Parathyroid adenoma (tissue), 2 donors: ENCODE data around the gene ZMIZ1.

Source experiments
- H2AFZ ChIP-seq: fragments of 300-600 bp; sonication (generic); one replicate; pipeline ENCODE4 v1.7.0; 2017; ENCODE audit warnings: antibody characterized with exemption, mild to moderate bottlenecking
- H3K27ac ChIP-seq: fragments of 300-600 bp; sonication (generic); one replicate; pipeline ENCODE4 v1.7.0; 2017
- H3K27me3 ChIP-seq: fragments of 300-600 bp; sonication (generic); one replicate; pipeline ENCODE4 v1.7.0; 2017; ENCODE audit warnings: low read length; ENCODE audit not compliant: control insufficient read depth, insufficient read depth
- H3K36me3 ChIP-seq: fragments of 300-600 bp; sonication (generic); one replicate; pipeline ENCODE4 v1.7.0; 2017; ENCODE audit warnings: low read length; ENCODE audit not compliant: control insufficient read depth, insufficient read depth
- H3K4me1 ChIP-seq: fragments of 300-600 bp; sonication (generic); one replicate; pipeline ENCODE4 v1.7.0; 2017; ENCODE audit warnings: control low read depth
- H3K4me2 ChIP-seq: fragments of 300-600 bp; sonication (generic); one replicate; pipeline ENCODE4 v1.7.0; 2017; ENCODE audit warnings: low read length
- H3K4me3 ChIP-seq: fragments of 300-600 bp; sonication (generic); one replicate; pipeline ENCODE4 v1.7.0; 2017; ENCODE audit warnings: low read depth, low read length
- H3K79me2 ChIP-seq: fragments of 300-600 bp; sonication (generic); one replicate; pipeline ENCODE4 v1.7.0; 2017; ENCODE audit warnings: control low read depth
- H3K9ac ChIP-seq: fragments of 300-600 bp; sonication (generic); one replicate; pipeline ENCODE4 v1.7.0; 2017; ENCODE audit warnings: mild to moderate bottlenecking
- H3K9me3 ChIP-seq: fragments of 300-600 bp; sonication (generic); one replicate; pipeline ENCODE4 v1.7.0; 2017; ENCODE audit warnings: low read length; ENCODE audit not compliant: control insufficient read depth
- TF ChIP-seq, protein P1 (sequence below): fragments of 300-600 bp; sonication (generic); IDR thresholded peaks from one replicate; pipeline ENCODE4 v1.7.0; 2017; ENCODE audit warnings: antibody characterized with exemption, mild to moderate bottlenecking
- donor health status: primary hyperparathyroidism.

ZMIZ1 gene

DNA sequence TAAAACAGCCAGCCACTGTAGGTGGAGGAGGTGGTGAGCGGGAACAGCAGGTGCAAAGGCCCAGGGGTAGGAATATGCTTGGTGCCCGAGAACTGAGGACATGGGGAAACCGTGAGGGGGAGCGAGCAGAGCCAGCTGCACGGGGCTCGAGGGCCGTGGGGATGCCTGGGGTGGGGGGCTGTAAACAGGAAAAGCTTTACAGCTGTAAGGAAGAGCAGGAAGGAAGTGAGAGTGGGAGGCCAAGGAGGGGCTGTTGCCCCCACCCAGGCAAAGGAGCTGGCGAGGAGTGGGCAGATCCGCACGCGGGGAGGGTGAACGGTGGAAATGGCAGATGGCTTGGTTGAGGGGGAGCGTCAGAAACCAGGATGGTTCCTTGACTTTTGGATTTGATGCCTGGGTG, 34.4 kb downstream of the ZMIZ1 start:
- H3K9ac ChIP-seq: no peak overlapping the region
- peaks cover 47% of the 10 kb centered on the region for H3K79me2 ChIP-seq
- TF ChIP-seq, protein P1, sequence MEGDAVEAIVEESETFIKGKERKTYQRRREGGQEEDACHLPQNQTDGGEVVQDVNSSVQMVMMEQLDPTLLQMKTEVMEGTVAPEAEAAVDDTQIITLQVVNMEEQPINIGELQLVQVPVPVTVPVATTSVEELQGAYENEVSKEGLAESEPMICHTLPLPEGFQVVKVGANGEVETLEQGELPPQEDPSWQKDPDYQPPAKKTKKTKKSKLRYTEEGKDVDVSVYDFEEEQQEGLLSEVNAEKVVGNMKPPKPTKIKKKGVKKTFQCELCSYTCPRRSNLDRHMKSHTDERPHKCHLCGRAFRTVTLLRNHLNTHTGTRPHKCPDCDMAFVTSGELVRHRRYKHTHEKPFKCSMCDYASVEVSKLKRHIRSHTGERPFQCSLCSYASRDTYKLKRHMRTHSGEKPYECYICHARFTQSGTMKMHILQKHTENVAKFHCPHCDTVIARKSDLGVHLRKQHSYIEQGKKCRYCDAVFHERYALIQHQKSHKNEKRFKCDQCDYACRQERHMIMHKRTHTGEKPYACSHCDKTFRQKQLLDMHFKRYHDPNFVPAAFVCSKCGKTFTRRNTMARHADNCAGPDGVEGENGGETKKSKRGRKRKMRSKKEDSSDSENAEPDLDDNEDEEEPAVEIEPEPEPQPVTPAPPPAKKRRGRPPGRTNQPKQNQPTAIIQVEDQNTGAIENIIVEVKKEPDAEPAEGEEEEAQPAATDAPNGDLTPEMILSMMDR: no peak
- H3K4me2 ChIP-seq: no peak overlapping the region
- no peak overlapping the region for H3K4me3 ChIP-seq
- H2AFZ ChIP-seq: no peak overlapping the region
- H3K27me3 ChIP-seq: no peaks in the 10 kb centered on the region
- no peaks in the 10 kb centered on the region for H3K9me3 ChIP-seq
- peaks cover 13% of the 10 kb centered on the region for H3K4me1 ChIP-seq
- H3K27ac ChIP-seq: no peak overlapping the region
- H3K36me3 ChIP-seq: no peaks in the 10 kb centered on the region

DNA sequence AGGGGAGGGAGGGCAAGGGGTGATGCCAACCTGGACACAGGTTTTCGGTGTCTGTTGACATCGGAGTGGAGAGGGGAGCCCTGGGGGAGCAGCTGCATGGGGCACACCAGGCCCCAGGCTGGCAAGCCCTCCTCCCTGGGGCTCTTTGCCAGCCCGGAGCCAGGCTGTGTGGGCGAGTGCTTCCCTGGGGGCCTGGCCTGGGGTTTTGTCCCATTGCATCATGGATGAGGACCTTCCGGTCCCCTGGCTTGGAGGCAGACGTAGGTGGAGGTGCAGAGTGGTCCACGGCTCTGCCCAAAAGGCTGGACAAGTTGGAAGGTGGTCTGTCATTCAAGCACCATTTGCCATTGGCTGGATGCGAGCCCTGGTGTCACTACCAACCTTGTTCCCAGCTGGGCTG, 34.8 kb downstream of the ZMIZ1 start:
- peaks cover 43% of the 10 kb centered on the region for H3K79me2 ChIP-seq
- H3K27ac ChIP-seq: no peak overlapping the region
- no peak overlapping the region for H3K9ac ChIP-seq
- no peak overlapping the region for H2AFZ ChIP-seq
- no peaks in the 10 kb centered on the region for H3K9me3 ChIP-seq
- H3K4me1 ChIP-seq: peaks cover 13% of the 10 kb centered on the region
- no peak overlapping the region for H3K4me3 ChIP-seq
- H3K27me3 ChIP-seq: no peaks in the 10 kb centered on the region
- no peak overlapping the region for H3K4me2 ChIP-seq
- TF ChIP-seq, protein P1: no peak
- no peaks in the 10 kb centered on the region for H3K36me3 ChIP-seq

DNA sequence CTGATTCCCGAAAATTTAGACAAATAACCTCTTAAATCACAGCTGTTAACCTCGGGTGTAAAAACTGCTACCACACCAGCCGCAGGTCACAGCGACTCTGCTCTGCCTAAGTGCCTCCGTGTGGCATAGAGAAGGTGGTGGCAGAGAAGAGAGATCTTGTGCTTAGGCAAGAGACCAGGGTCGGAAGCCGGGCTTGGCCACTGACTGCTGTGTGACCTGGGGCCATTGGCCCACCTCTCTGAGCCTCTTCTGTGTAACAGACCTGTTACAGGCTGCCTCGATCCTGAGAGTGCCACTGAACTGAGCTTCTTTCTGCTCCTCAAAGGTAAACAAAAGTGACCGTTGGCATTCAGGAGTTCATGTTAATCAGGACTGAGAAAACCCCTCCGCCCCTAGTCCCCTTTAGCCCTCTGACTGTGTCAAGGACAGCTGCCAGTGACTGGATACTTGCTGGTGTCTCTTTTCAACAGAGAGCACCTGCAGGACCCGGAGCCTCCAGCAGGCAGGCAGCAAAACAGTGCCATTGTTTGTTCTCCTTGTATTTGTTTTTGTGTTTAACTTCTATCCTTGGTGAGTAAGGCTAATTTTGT, 36.5 kb downstream of the ZMIZ1 start:
- no peak overlapping the region for H3K4me3 ChIP-seq
- no peaks in the 10 kb centered on the region for H3K36me3 ChIP-seq
- H2AFZ ChIP-seq: no peak overlapping the region
- no peak overlapping the region for H3K9ac ChIP-seq
- no peak overlapping the region for H3K4me2 ChIP-seq
- H3K27me3 ChIP-seq: no peaks in the 10 kb centered on the region
- peaks cover 44% of the 10 kb centered on the region for H3K79me2 ChIP-seq
- no peak overlapping the region for H3K27ac ChIP-seq
- H3K9me3 ChIP-seq: no peaks in the 10 kb centered on the region
- H3K4me1 ChIP-seq: peaks cover 13% of the 10 kb centered on the region
- TF ChIP-seq, protein P1: no peak

DNA sequence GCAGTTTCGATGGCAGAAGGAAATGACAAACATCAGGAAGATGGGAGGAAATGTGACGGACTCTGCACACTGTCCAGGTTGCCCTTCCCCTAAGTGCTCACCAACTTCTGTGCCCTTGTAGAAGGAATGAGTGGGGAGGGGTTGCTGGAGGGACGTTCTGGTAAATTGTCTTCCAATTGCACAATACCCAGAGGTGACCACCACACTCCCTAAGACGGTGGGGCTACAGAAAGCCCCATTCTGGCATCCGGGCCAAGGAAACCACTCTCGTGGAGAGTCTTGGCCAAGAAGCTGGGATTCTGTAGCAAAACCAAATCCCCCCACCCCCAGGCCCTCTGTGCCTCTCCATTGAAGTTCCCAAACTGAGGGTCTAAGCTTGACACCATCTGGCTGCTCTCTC, 37.1 kb downstream of the ZMIZ1 start:
- no peaks in the 10 kb centered on the region for H3K27me3 ChIP-seq
- peaks cover 45% of the 10 kb centered on the region for H3K79me2 ChIP-seq
- TF ChIP-seq, protein P1: no peak
- H3K9me3 ChIP-seq: no peaks in the 10 kb centered on the region
- H3K36me3 ChIP-seq: no peaks in the 10 kb centered on the region
- H3K9ac ChIP-seq: no peak overlapping the region
- H3K27ac ChIP-seq: no peak overlapping the region
- peaks cover 13% of the 10 kb centered on the region for H3K4me1 ChIP-seq
- H3K4me2 ChIP-seq: no peak overlapping the region
- H2AFZ ChIP-seq: no peak overlapping the region
- H3K4me3 ChIP-seq: no peak overlapping the region

DNA sequence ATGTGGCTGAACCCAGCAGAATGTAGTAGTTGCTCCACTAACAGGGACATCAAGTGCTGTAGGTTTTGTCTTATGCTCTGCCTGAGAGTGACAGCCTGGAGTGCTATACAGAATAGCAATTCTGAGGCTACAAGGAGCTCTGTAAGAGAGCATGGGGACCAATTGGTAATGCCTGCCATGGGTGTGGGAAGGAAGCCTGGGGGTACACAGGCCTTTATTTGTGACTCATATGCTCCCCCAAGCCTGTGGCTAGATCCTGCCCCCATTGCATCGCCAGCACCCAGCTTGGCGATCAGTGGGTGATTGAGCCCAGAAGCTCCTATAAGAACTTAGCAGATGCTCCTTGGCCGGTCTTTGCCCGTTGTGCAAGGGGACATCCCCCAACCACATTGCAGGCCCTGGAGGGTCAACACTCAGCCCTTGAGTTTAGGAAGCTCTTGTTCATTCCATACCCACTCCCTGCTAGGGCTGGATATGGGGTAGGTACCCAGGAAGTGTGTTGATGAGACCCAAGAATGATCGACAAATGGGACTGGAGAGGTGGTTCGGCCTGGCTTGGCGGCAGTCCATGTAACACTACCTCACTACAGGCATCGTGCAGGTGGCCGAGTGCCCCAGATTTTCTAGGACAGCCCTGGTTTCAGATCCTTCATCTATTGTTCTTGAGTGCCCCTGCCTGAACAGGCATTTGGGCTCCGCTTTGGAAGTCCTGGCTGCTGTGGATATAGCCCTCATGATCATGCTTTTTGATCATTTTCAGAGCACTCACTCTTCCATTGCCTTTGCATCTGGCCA, 37.7 kb downstream of the ZMIZ1 start:
- Histone ChIP-seq H3K27ac (no peak overlapping the region), H3K9me3 (no peaks in the 10 kb centered on the region), H3K9ac (no peak overlapping the region), H3K36me3 (no peaks in the 10 kb centered on the region), H2AFZ (no peak overlapping the region), H3K4me3 (no peak overlapping the region), H3K4me2 (no peak overlapping the region), H3K4me1 (peaks cover 9% of the 10 kb centered on the region), H3K27me3 (no peaks in the 10 kb centered on the region), H3K79me2 (peaks cover 47% of the 10 kb centered on the region)
- TF ChIP-seq, protein P1: no peak
